Loucy (cell line): ENCODE results near the gene CCR4.

Experiments
- H2AFZ ChIP-seq: fragments of 200-600 bp; sonication (generic); 2 replicates; pipeline ENCODE4 v1.6.0; 2016; ENCODE audit warnings: antibody characterized with exemption, mild to moderate bottlenecking, low read length, moderate library complexity
- H3F3A ChIP-seq: fragments of 200-600 bp; 2 replicates; pipeline ENCODE4 v1.6.0; 2016; ENCODE audit warnings: antibody characterized with exemption, low read depth, mild to moderate bottlenecking
- H3K27me3 ChIP-seq: fragments of 200-600 bp; sonication (generic); 2 replicates; pipeline ENCODE4 v1.6.1; 2014; ENCODE audit warnings: low read length, mild to moderate bottlenecking; ENCODE audit not compliant: insufficient read depth, poor library complexity, severe bottlenecking
- H3K36me3 ChIP-seq: fragments of 200-600 bp; sonication (generic); 2 replicates; pipeline ENCODE4 v1.6.1; 2016; ENCODE audit warnings: low read length; ENCODE audit not compliant: insufficient read depth
- H3K4me1 ChIP-seq: fragments of 200-600 bp; sonication (generic); 2 replicates; pipeline ENCODE4 v1.5.1; 2014; ENCODE audit warnings: low read length, mild to moderate bottlenecking; ENCODE audit not compliant: insufficient read depth, poor library complexity, severe bottlenecking
- H3K4me2 ChIP-seq: fragments of 200-600 bp; sonication (generic); 2 replicates; pipeline ENCODE4 v1.6.0; 2014; ENCODE audit warnings: antibody characterized with exemption, low read length, low read depth, mild to moderate bottlenecking; ENCODE audit not compliant: poor library complexity, severe bottlenecking
- H3K4me3 ChIP-seq: fragments of 200-600 bp; sonication (generic); 2 replicates; pipeline ENCODE4 v1.5.1; 2014; ENCODE audit warnings: low read length, mild to moderate bottlenecking, mixed read lengths; ENCODE audit not compliant: poor library complexity, severe bottlenecking
- H3K79me2 ChIP-seq: fragments of 200-600 bp; sonication (generic); 2 replicates; pipeline ENCODE4 v1.6.1; 2014; ENCODE audit warnings: low read length; ENCODE audit not compliant: insufficient read depth
- H3K9ac ChIP-seq: fragments of 200-600 bp; sonication (generic); 2 replicates; pipeline ENCODE4 v1.6.0; 2014; ENCODE audit warnings: mild to moderate bottlenecking, low read depth, low read length, moderate library complexity; ENCODE audit not compliant: poor library complexity, severe bottlenecking
- H3K9me2 ChIP-seq: fragments of 200-600 bp; sonication (generic); replicated peaks from 2 replicates; pipeline ENCODE4 v1.6.1; 2016; ENCODE audit warnings: low read depth, low read length, mixed read lengths
- H3K9me3 ChIP-seq: fragments of 200-600 bp; sonication (generic); 2 replicates; pipeline ENCODE4 v1.6.1; 2014; ENCODE audit warnings: mild to moderate bottlenecking, antibody characterized with exemption, low read length, low read depth; ENCODE audit not compliant: insufficient read depth
- H4K20me1 ChIP-seq: fragments of 200-600 bp; sonication (generic); 2 replicates; pipeline ENCODE4 v1.6.0; 2014; ENCODE audit warnings: antibody characterized with exemption, low read length, mild to moderate bottlenecking; ENCODE audit not compliant: insufficient read depth, poor library complexity, severe bottlenecking
- CTCF ChIP-seq: fragments of 200-600 bp; sonication (generic); conservative IDR thresholded peaks from 2 replicates; pipeline ENCODE4 v1.5.1; 2014; ENCODE audit warnings: mild to moderate bottlenecking, antibody characterized with exemption, low read length
- EZH2phosphoT487 ChIP-seq: fragments of 200-600 bp; IDR thresholded peaks from 2 replicates; pipeline ENCODE4 v1.6.1; 2018; ENCODE audit warnings: antibody characterized with exemption, mild to moderate bottlenecking, moderate library complexity, borderline replicate concordance

CCR4 gene

GRCh38 chr3:32947789-32948238, 3.6 kb upstream of the CCR4 start:
- H3K4me3 ChIP-seq, result no peak overlapping the region
- no peak overlapping the region for H3K4me2 ChIP-seq
- no peaks in the 10 kb centered on the region for H4K20me1 ChIP-seq
- no peaks in the 10 kb centered on the region for H3K9me3 ChIP-seq
- peaks cover 25% of the 10 kb centered on the region for H3K4me1 ChIP-seq
- H3K9me2 ChIP-seq, result no peaks in the 10 kb centered on the region
- H2AFZ ChIP-seq, result peak overlapping the region; percentile 78
- no peaks in the 10 kb centered on the region for H3K36me3 ChIP-seq
- H3F3A ChIP-seq, result peaks cover 4% of the 10 kb centered on the region; the same call in 1 of the 2 replicates
- no peak overlapping the region for H3K9ac ChIP-seq
- peak; percentile 85 for TF ChIP-seq CTCF
- TF ChIP-seq EZH2phosphoT487, result no peak
- H3K27me3 ChIP-seq, result no peaks in the 10 kb centered on the region
- H3K79me2 ChIP-seq, result no peaks in the 10 kb centered on the region

GRCh38 chr3:32948625-32949445, 2.6 kb upstream of the CCR4 start:
- Histone ChIP-seq H3K9me3 (no peaks in the 10 kb centered on the region), H3K9ac (no peak overlapping the region)

GRCh38 chr3:32950516-32950915, 928 bp upstream of the CCR4 start:
- peak overlapping the region; percentile 56 for H3K4me2 ChIP-seq
- H3K4me1 ChIP-seq, result peaks cover 33% of the 10 kb centered on the region
- H2AFZ ChIP-seq, result peak overlapping the region; percentile 47; the same call in 1 of the 2 replicates
- H3K79me2 ChIP-seq, result no peaks in the 10 kb centered on the region
- H4K20me1 ChIP-seq, result no peaks in the 10 kb centered on the region
- H3K4me3 ChIP-seq, result no peak overlapping the region
- H3K9me3 ChIP-seq, result no peaks in the 10 kb centered on the region
- H3K36me3 ChIP-seq, result no peaks in the 10 kb centered on the region
- H3K9me2 ChIP-seq, result no peaks in the 10 kb centered on the region
- peaks cover 3% of the 10 kb centered on the region; the same call in 1 of the 2 replicates for H3F3A ChIP-seq
- H3K27me3 ChIP-seq, result no peaks in the 10 kb centered on the region
- TF ChIP-seq CTCF (no peak), EZH2phosphoT487 (no peak)
- H3K9ac ChIP-seq, result no peak overlapping the region

More at GRCh38 chr3:32948625-32949445, 2.6 kb upstream of the CCR4 start:
- H3K79me2 ChIP-seq, result no peaks in the 10 kb centered on the region
- no peaks in the 10 kb centered on the region for H3K27me3 ChIP-seq
- peaks cover 33% of the 10 kb centered on the region for H3K4me1 ChIP-seq
- no peaks in the 10 kb centered on the region for H3K36me3 ChIP-seq
- peaks cover 4% of the 10 kb centered on the region; the same call in 1 of the 2 replicates for H3F3A ChIP-seq
- no peak for TF ChIP-seq CTCF
- no peak for TF ChIP-seq EZH2phosphoT487
- no peaks in the 10 kb centered on the region for H4K20me1 ChIP-seq
- H3K4me3 ChIP-seq, result no peak overlapping the region
- H2AFZ ChIP-seq, result no peak overlapping the region
- H3K9me2 ChIP-seq, result no peaks in the 10 kb centered on the region
- H3K4me2 ChIP-seq, result no peak overlapping the region
